H1 (cell line): ENCODE data around the gene TRIM65. TPM values are rescaled to one million over a fixed set of nuclear protein-coding genes. Genes with fewer than 3 reads are reported as not detected.

Experiments
- CTCF ChIA-PET: fragments of 300-600 bp; sonication (Branson Sonifier 250); formaldehyde crosslinking; loops from one replicate; lab custom pipeline; 2021; ENCODE audit not compliant: partially characterized antibody; lab: Charles Lee
- POLR2A ChIA-PET: fragments of 300-600 bp; sonication (Branson Sonifier 250); formaldehyde crosslinking; loops from one replicate; lab custom pipeline; 2021; ENCODE audit warnings: inconsistent platforms; ENCODE audit not compliant: partially characterized antibody; lab: Charles Lee
- DNase-seq, 2 experiments: peaks; one replicate each; pipeline versions ENCODE4 v3.0.0 to v3.0.0-alpha.2; 2010 to 2022; ENCODE audit warnings: low spot score in 2 of 2, low read depth in 1 of 2, mixed read lengths in 1 of 2
- FAIRE-seq: peaks from 2 replicates; lab custom pipeline; 2011; peaks lifted over from hg19 to GRCh38; lab: Jason Lieb, UNC
- H2AFZ ChIP-seq: 2 replicates; pipeline ENCODE4 v1.8.1; 2012; ENCODE audit warnings: low read length, inconsistent platforms
- H2AK5ac ChIP-seq: 2 replicates; pipeline ENCODE4 v1.6.1; 2013; ENCODE audit warnings: low read depth, low read length
- H2BK120ac ChIP-seq: replicated peaks from 2 replicates; pipeline ENCODE3; 2013; ENCODE audit warnings: low read depth, low read length, inconsistent platforms
- H2BK12ac ChIP-seq: 2 replicates; pipeline ENCODE4 v1.6.1; 2013; ENCODE audit warnings: low read depth, low read length
- H2BK15ac ChIP-seq: 2 replicates; pipeline ENCODE4 v1.6.1; 2013; ENCODE audit warnings: low read length
- H2BK20ac ChIP-seq: 2 replicates; pipeline ENCODE4 v1.6.1; 2013; ENCODE audit warnings: low read length
- H2BK5ac ChIP-seq: 2 replicates; pipeline ENCODE4 v1.6.1; 2013; ENCODE audit warnings: low read depth, low read length
- H3K14ac ChIP-seq: 2 replicates; pipeline ENCODE4 v1.6.1; 2013; ENCODE audit warnings: inconsistent platforms; ENCODE audit not compliant: insufficient read length
- H3K18ac ChIP-seq: 2 replicates; pipeline ENCODE4 v1.6.1; 2013; ENCODE audit warnings: low read length; ENCODE audit errors: extremely low read depth
- H3K23ac ChIP-seq: 2 replicates; pipeline ENCODE4 v1.6.1; 2013; ENCODE audit warnings: inconsistent platforms; ENCODE audit not compliant: insufficient read length
- H3K23me2 ChIP-seq: 2 replicates; pipeline ENCODE4 v1.6.1; 2013; ENCODE audit warnings: low read depth, low read length
- H3K27ac ChIP-seq: 2 replicates; pipeline ENCODE4 v1.6.1; 2011; ENCODE audit warnings: low read depth, low read length, inconsistent platforms
- H3K27me3 ChIP-seq, 4 experiments: replicated peaks in 1 of 4; 1 replicate in 1 of 4; 2 replicates in 3 of 4; pipeline versions ENCODE4 v1.6.1 to v1.8.1; 2011 to 2013; ENCODE audit warnings: low read length in 3 of 4, mild to moderate bottlenecking in 3 of 4, inconsistent platforms in 2 of 4, mixed read lengths in 2 of 4, moderate library complexity in 1 of 4; ENCODE audit not compliant: control insufficient read depth in 3 of 4, insufficient read depth in 3 of 4; ENCODE audit errors: extremely low read depth in 1 of 4
- H3K36me3 ChIP-seq, 4 experiments: 2 replicates each; pipeline versions ENCODE4 v1.6.1 to v1.8.1; 2011 to 2013; ENCODE audit warnings: mild to moderate bottlenecking in 4 of 4, low read length in 3 of 4, moderate library complexity in 2 of 4, control low read depth in 1 of 4, inconsistent platforms in 1 of 4; ENCODE audit not compliant: insufficient read depth in 4 of 4, control insufficient read depth in 2 of 4
- H3K4ac ChIP-seq: replicated peaks from 2 replicates; pipeline ENCODE3; 2013; ENCODE audit warnings: low read length, low read depth, mixed read lengths, inconsistent platforms; ENCODE audit not compliant: insufficient read length
- H3K4me1 ChIP-seq, 4 experiments: replicated peaks in 1 of 4; 1 replicate in 1 of 4; 2 replicates in 3 of 4; pipeline versions ENCODE4 v1.6.1 to v1.8.1; 2011 to 2013; ENCODE audit warnings: low read length in 3 of 4, inconsistent platforms in 2 of 4, mixed read lengths in 1 of 4; ENCODE audit not compliant: insufficient read depth in 4 of 4, control insufficient read depth in 3 of 4
- H3K4me2 ChIP-seq, 2 experiments: 2 replicates each; pipeline versions ENCODE4 v1.6.1 to v1.8.1; 2011 to 2013; ENCODE audit warnings: low read depth in 2 of 2, low read length in 2 of 2, control low read depth in 1 of 2, inconsistent platforms in 1 of 2, mild to moderate bottlenecking in 1 of 2; ENCODE audit not compliant: insufficient read depth in 1 of 2
- H3K4me3 ChIP-seq, 4 experiments: fragments of 200-600, 300-600 bp in 1 of 4; sonication (generic), shearing (Covaris generic), sonication (Bioruptor Twin) in 1 of 4; 2 replicates each; pipeline versions ENCODE4 v1.5.1 to v1.8.1; 2011 to 2016; ENCODE audit warnings: low read length in 4 of 4, low read depth in 3 of 4, control low read depth in 2 of 4, inconsistent platforms in 2 of 4, mild to moderate bottlenecking in 2 of 4, mixed read lengths in 1 of 4, moderate library complexity in 1 of 4; ENCODE audit not compliant: insufficient read depth in 2 of 4; ENCODE audit errors: extremely low read depth in 1 of 4
- H3K56ac ChIP-seq: replicated peaks from 2 replicates; pipeline ENCODE3; 2013; ENCODE audit warnings: low read depth, mild to moderate bottlenecking, mixed read lengths, low read length, inconsistent platforms; ENCODE audit not compliant: insufficient read length
- H3K79me1 ChIP-seq: 2 replicates; pipeline ENCODE4 v1.6.1; 2013; ENCODE audit warnings: low read depth, low read length, control low read depth
- H3K79me2 ChIP-seq, 2 experiments: 2 replicates each; pipeline versions ENCODE4 v1.6.1 to v1.8.1; 2012 to 2013; ENCODE audit warnings: low read length in 2 of 2, mild to moderate bottlenecking in 2 of 2, inconsistent platforms in 1 of 2; ENCODE audit not compliant: insufficient read depth in 2 of 2, control insufficient read depth in 1 of 2
- H3K9ac ChIP-seq, 4 experiments: replicated peaks in 1 of 4; 1 replicate in 1 of 4; 2 replicates in 3 of 4; pipeline versions ENCODE4 v1.6.1 to v1.8.1; 2011 to 2013; ENCODE audit warnings: low read depth in 3 of 4, low read length in 3 of 4, control low read depth in 2 of 4, mild to moderate bottlenecking in 2 of 4, moderate library complexity in 2 of 4, inconsistent platforms in 1 of 4; ENCODE audit errors: extremely low read depth in 1 of 4
- H3K9me3 ChIP-seq, 2 experiments: 2 replicates each; pipeline versions ENCODE4 v1.6.1 to v1.8.1; 2012 to 2013; ENCODE audit warnings: mild to moderate bottlenecking in 2 of 2, moderate library complexity in 2 of 2, control low read depth in 1 of 2, inconsistent platforms in 1 of 2, low read depth in 1 of 2, low read length in 1 of 2, mixed read lengths in 1 of 2; ENCODE audit not compliant: insufficient read depth in 2 of 2
- H4K20me1 ChIP-seq, 2 experiments: replicated peaks in 1 of 2; 2 replicates each; pipeline versions ENCODE3 to v1.8.1; 2011 to 2013; ENCODE audit warnings: inconsistent platforms in 2 of 2, low read length in 2 of 2, mild to moderate bottlenecking in 1 of 2; ENCODE audit not compliant: insufficient read depth in 2 of 2, control insufficient read depth in 1 of 2
- H4K5ac ChIP-seq: 2 replicates; pipeline ENCODE4 v1.6.1; 2013; ENCODE audit warnings: low read length, low read depth, mixed read lengths, inconsistent platforms; ENCODE audit not compliant: insufficient read length
- H4K8ac ChIP-seq: 2 replicates; pipeline ENCODE4 v1.8.0; 2013; ENCODE audit warnings: mild to moderate bottlenecking, moderate library complexity, low read length, inconsistent platforms; ENCODE audit not compliant: insufficient read depth; ENCODE audit errors: extremely low read depth
- H4K91ac ChIP-seq: replicated peaks from 2 replicates; pipeline ENCODE3; 2013; ENCODE audit warnings: low read length, mixed read lengths, inconsistent platforms; ENCODE audit not compliant: insufficient read length
- TCF12 ChIP-seq: IDR thresholded peaks from 2 replicates; pipeline ENCODE4 v1.6.1; 2011; ENCODE audit warnings: low read depth, mild to moderate bottlenecking, low read length
- WGBS, 2 experiments: shearing (Covaris generic) in 1 of 2; methylation state at CpG; one replicate each; pipeline versions ENCODE4 v1.1.6 to v1.1.7; 2013 to 2015; ENCODE audit warnings: low lambda C conversion rate in 2 of 2, mixed read lengths in 2 of 2, inconsistent platforms in 1 of 2, low coverage in 1 of 2, missing lambda C conversion rate in 1 of 2; ENCODE audit not compliant: insufficient replicate concordance in 2 of 2, insufficient coverage in 1 of 2, insufficient read length in 1 of 2; ENCODE audit errors: extremely low coverage in 1 of 2, missing lambda C conversion rate in 1 of 2; 5-methylcytosine and 5-hydroxymethylcytosine counted together
- polyA plus RNA-seq, 7 experiments: library from polyadenylated mRNA; depleted of rRNA in 3 of 7; stranded (reverse) in 5 of 7; unstranded in 2 of 7; fragments of >200 nt in 5 of 7; fragments of 200-250 nt in 2 of 7; gene quantifications; 1 replicate in 5 of 7; 2 replicates in 1 of 7; 4 replicates in 1 of 7; pipeline versions ENCODE4 v1.2.1 to v1.2.3, GENCODE V29; 2011 to 2013; ENCODE audit warnings: missing spikeins in 2 of 7, mixed read lengths in 2 of 7
- total RNA-seq: library from RNA; stranded (reverse); fragmentation: NEBNext Ultra II Directional; extraction: Animal tissue kit (Norgen Biotek cat#: 25700); gene quantifications from 2 replicates; pipeline ENCODE4 v1.2.1, GENCODE V29; 2021

Gene TRIM65
- total and polyA plus RNA-seq, 2 of the 8 experiments (the other 6 are each of a cell fraction or from before 2014, with no cell fraction given) = 21.2 to 48.6 TPM

GRCh38 chr17:75869282-75870141 lies 27.2 kb downstream of the TRIM65 start:
- Histone ChIP-seq H3K18ac (no peak overlapping the region), H2BK15ac (0 out of 2 replicates have a peak overlapping the region, but pooled peaks have one; percentile 18), H3K23me2 (no peaks in the 10 kb centered on the region; the same call in 1 of the 2 replicates), H3K9me3 (no peaks in the 10 kb centered on the region), H3K27me3 (no peaks in the 10 kb centered on the region), H3K56ac (no peak overlapping the region), H2AK5ac (no peak overlapping the region), H2BK12ac (peak overlapping the region; percentile 35; the same call in 1 of the 2 replicates), H3K14ac (no peak overlapping the region), H3K4me2 (no peak overlapping the region), H3K79me2 (no peaks in the 10 kb centered on the region), H3K4ac (peak overlapping the region; percentile 2), H3K4me3 (no peak overlapping the region), H3K36me3 (no peaks in the 10 kb centered on the region), H3K27ac (no peak overlapping the region), H4K5ac (no peak overlapping the region), H3K4me1 (peaks cover 0 to 6% (median 2%) of the 10 kb centered on the region in 4 experiments; a peak in 5 of 7 replicates), H2BK120ac (no peak overlapping the region), H4K91ac (no peak overlapping the region), H3K23ac (no peak overlapping the region), H4K20me1 (no peaks in the 10 kb centered on the region), H2BK20ac (no peak overlapping the region), H4K8ac (peak overlapping the region; percentile 35; the same call in 1 of the 2 replicates), H3K79me1 (no peaks in the 10 kb centered on the region), H3K9ac (no peak overlapping the region), H2BK5ac (peak overlapping the region; percentile 82), H2AFZ (no peak overlapping the region)
- FAIRE-seq (no peak), DNase-seq (no peak)
- CTCF ChIA-PET = interaction anchor here (0.6 to 11.3 kb wide), 5 partner anchors 8 to 321 kb away, joined by 3 to 157 read pairs (median 5); partner anchors contain the start of gene WBP2
- WGBS, 2 experiments = 89% methylated on average over 21 of the region's 23 CpGs; no CpG with 5 or more reads in 1 of the 2 experiments
- POLR2A ChIA-PET = interaction anchor here (0.7 to 2.1 kb wide), 8 partner anchors 9 to 101 kb away, joined by 3 to 16 read pairs (median 3); partner anchors contain the start of gene TRIM65
- TF ChIP-seq TCF12 = no peak
